ENCODE results near the gene PRXL2B.

- TF ChIP-seq, protein P1, sequence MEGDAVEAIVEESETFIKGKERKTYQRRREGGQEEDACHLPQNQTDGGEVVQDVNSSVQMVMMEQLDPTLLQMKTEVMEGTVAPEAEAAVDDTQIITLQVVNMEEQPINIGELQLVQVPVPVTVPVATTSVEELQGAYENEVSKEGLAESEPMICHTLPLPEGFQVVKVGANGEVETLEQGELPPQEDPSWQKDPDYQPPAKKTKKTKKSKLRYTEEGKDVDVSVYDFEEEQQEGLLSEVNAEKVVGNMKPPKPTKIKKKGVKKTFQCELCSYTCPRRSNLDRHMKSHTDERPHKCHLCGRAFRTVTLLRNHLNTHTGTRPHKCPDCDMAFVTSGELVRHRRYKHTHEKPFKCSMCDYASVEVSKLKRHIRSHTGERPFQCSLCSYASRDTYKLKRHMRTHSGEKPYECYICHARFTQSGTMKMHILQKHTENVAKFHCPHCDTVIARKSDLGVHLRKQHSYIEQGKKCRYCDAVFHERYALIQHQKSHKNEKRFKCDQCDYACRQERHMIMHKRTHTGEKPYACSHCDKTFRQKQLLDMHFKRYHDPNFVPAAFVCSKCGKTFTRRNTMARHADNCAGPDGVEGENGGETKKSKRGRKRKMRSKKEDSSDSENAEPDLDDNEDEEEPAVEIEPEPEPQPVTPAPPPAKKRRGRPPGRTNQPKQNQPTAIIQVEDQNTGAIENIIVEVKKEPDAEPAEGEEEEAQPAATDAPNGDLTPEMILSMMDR (conservative IDR thresholded peaks at IDR 0.05; ENCODE audit: low read length), result no peak
- no peak for TF ChIP-seq EZH2phosphoT487 (IDR thresholded peaks at IDR 0.05; ENCODE audit: borderline replicate concordance, low read depth, low read length)
Measured at GRCh38 chr1:2640626-2641025, 54.0 kb downstream of the PRXL2B start.

Data from OCI-LY7 (cell line).